MM.1S (cell line): Measurements from ENCODE around the gene SLC35G6.

Experiments
- DNase-seq: peaks from one replicate; pipeline ENCODE4 v3.0.0-alpha.2; 2015
- H2AFZ ChIP-seq: fragments of 300-600 bp; sonication (generic); 2 replicates; pipeline ENCODE4 v1.6.0; 2016; ENCODE audit warnings: antibody characterized with exemption, low read length
- H3F3A ChIP-seq: fragments of 300-600 bp; sonication (generic); 2 replicates; pipeline ENCODE4 v1.6.1; 2016; ENCODE audit warnings: mild to moderate bottlenecking, antibody characterized with exemption, low read length, moderate library complexity, mixed read lengths; ENCODE audit not compliant: insufficient read depth
- H3K27ac ChIP-seq: fragments of 300-600 bp; sonication (generic); 2 replicates; pipeline ENCODE4 v1.5.1; 2016; ENCODE audit warnings: mild to moderate bottlenecking, low read length
- H3K27me3 ChIP-seq: fragments of 300-600 bp; sonication (generic); replicated peaks from 2 replicates; pipeline ENCODE4 v1.6.0; 2016; ENCODE audit warnings: low read length; ENCODE audit not compliant: insufficient read depth
- H3K36me3 ChIP-seq: fragments of 300-600 bp; sonication (generic); replicated peaks from 2 replicates; pipeline ENCODE4 v1.6.1; 2016; ENCODE audit warnings: mild to moderate bottlenecking, low read length, mixed read lengths; ENCODE audit not compliant: insufficient read depth
- H3K4me1 ChIP-seq: fragments of 300-600 bp; sonication (generic); 2 replicates; pipeline ENCODE4 v1.6.1; 2016; ENCODE audit warnings: low read length, mixed read lengths
- H3K4me2 ChIP-seq: fragments of 300-600 bp; sonication (generic); 2 replicates; pipeline ENCODE4 v1.6.0; 2016; ENCODE audit warnings: low read depth, low read length
- H3K4me3 ChIP-seq: fragments of 300-600 bp; sonication (generic); 2 replicates; pipeline ENCODE4 v1.5.1; 2016; ENCODE audit warnings: low read length, mixed read lengths
- H3K79me2 ChIP-seq: fragments of 300-600 bp; sonication (generic); 2 replicates; pipeline ENCODE4 v1.6.1; 2016; ENCODE audit warnings: mixed run types, low read length, mixed read lengths
- H3K9ac ChIP-seq: fragments of 300-600 bp; sonication (generic); 2 replicates; pipeline ENCODE4 v1.6.1; 2016; ENCODE audit warnings: low read length, mixed read lengths
- H3K9me2 ChIP-seq: fragments of 300-600 bp; sonication (generic); replicated peaks from 2 replicates; pipeline ENCODE4 v1.6.1; 2016; ENCODE audit warnings: mild to moderate bottlenecking, low read length, mixed read lengths; ENCODE audit not compliant: insufficient read depth
- H3K9me3 ChIP-seq: fragments of 300-600 bp; sonication (generic); replicated peaks from 2 replicates; pipeline ENCODE4 v1.6.1; 2016; ENCODE audit warnings: mild to moderate bottlenecking, low read length, mixed read lengths; ENCODE audit not compliant: insufficient read depth
- H4K20me1 ChIP-seq: fragments of 300-600 bp; sonication (generic); 2 replicates; pipeline ENCODE4 v1.6.1; 2016; ENCODE audit warnings: mild to moderate bottlenecking, low read length, moderate library complexity, mixed read lengths; ENCODE audit not compliant: insufficient read depth
- CTCF ChIP-seq: fragments of 300-600 bp; sonication (generic); IDR thresholded peaks from 2 replicates; pipeline ENCODE4 v1.5.1; 2016; ENCODE audit warnings: antibody characterized with exemption, low read length, mixed read lengths
- EZH2 ChIP-seq: fragments of 300-600 bp; sonication (generic); optimal IDR thresholded peaks from 2 replicates; pipeline ENCODE3; 2017; ENCODE audit warnings: low read depth, mild to moderate bottlenecking, antibody characterized with exemption, low read length, mixed read lengths
- EZH2phosphoT487 ChIP-seq: fragments of 300-600 bp; sonication (generic); IDR thresholded peaks from 2 replicates; pipeline ENCODE4 v1.6.1; 2018; ENCODE audit warnings: antibody characterized with exemption, low read length

SLC35G6 gene

GRCh38 chr17:7493941-7494340 lies 12.7 kb downstream of the SLC35G6 start:
- Histone ChIP-seq H2AFZ (no peak overlapping the region), H3K36me3 (peaks cover 3% of the 10 kb centered on the region; the same call in 1 of the 2 replicates), H3K27ac (no peak overlapping the region), H3F3A (no peaks in the 10 kb centered on the region), H3K9me2 (no peaks in the 10 kb centered on the region), H3K9ac (no peak overlapping the region), H3K4me3 (no peak overlapping the region), H3K4me2 (no peak overlapping the region), H4K20me1 (peaks cover 35% of the 10 kb centered on the region), H3K9me3 (no peaks in the 10 kb centered on the region), H3K79me2 (peaks cover 88% of the 10 kb centered on the region), H3K4me1 (no peaks in the 10 kb centered on the region), H3K27me3 (no peaks in the 10 kb centered on the region)
- no peak for DNase-seq
- no peak for TF ChIP-seq EZH2
- no peak for TF ChIP-seq CTCF
- no peak for TF ChIP-seq EZH2phosphoT487

GRCh38 chr17:7495906-7496434 lies 14.7 kb downstream of the SLC35G6 start:
- Histone ChIP-seq H3K9ac (no peak overlapping the region), H3F3A (no peaks in the 10 kb centered on the region; the same call in 1 of the 2 replicates), H3K36me3 (peaks cover 6% of the 10 kb centered on the region), H3K4me1 (no peaks in the 10 kb centered on the region), H3K4me2 (no peak overlapping the region), H4K20me1 (peaks cover 20% of the 10 kb centered on the region), H3K79me2 (peaks cover 72% of the 10 kb centered on the region), H3K27me3 (no peaks in the 10 kb centered on the region), H3K4me3 (no peak overlapping the region), H3K27ac (no peak overlapping the region), H3K9me2 (no peaks in the 10 kb centered on the region), H2AFZ (no peak overlapping the region), H3K9me3 (no peaks in the 10 kb centered on the region)
- DNase-seq, result no peak
- TF ChIP-seq EZH2phosphoT487 (no peak), CTCF (no peak)

- DNase-seq, result no peak
- TF ChIP-seq EZH2phosphoT487, result no peak
- no peak for TF ChIP-seq EZH2
- no peak for TF ChIP-seq CTCF
- H2AFZ ChIP-seq, result no peak overlapping the region
- no peak overlapping the region for H3K4me2 ChIP-seq
- no peak overlapping the region for H3K4me3 ChIP-seq
- H3K9ac ChIP-seq, result no peak overlapping the region
- no peaks in the 10 kb centered on the region for H3K27me3 ChIP-seq
- H3F3A ChIP-seq, result no peaks in the 10 kb centered on the region; the same call in 1 of the 2 replicates
- peaks cover 15% of the 10 kb centered on the region for H4K20me1 ChIP-seq
- H3K27ac ChIP-seq, result no peak overlapping the region
- no peaks in the 10 kb centered on the region for H3K9me3 ChIP-seq
- H3K79me2 ChIP-seq, result peaks cover 65% of the 10 kb centered on the region
- no peaks in the 10 kb centered on the region for H3K4me1 ChIP-seq
- peaks cover 11% of the 10 kb centered on the region for H3K36me3 ChIP-seq
- no peaks in the 10 kb centered on the region for H3K9me2 ChIP-seq
Measured at GRCh38 chr17:7496470-7497183, 15.4 kb downstream of the SLC35G6 start.
